A673 (cell line): ENCODE measurements around the gene TMPRSS13. TPM values are rescaled to one million over a fixed set of nuclear protein-coding genes. Genes with fewer than 3 reads are reported as not detected.

Source experiments
- BruUV-seq: library from RNA; stranded (reverse); fragments of 400-500 nt; replicated peaks from 2 replicates; lab custom pipeline; 2021; lab: Mats Ljungman, UMichigan
- CTCF ChIA-PET: fragments of 300-600 bp; sonication (Branson Sonifier 250); formaldehyde crosslinking; loops from one replicate; lab custom pipeline; 2022; ENCODE audit warnings: antibody characterized with exemption; lab: Charles Lee
- POLR2A ChIA-PET: fragments of 300-600 bp; sonication (Branson Sonifier 250); formaldehyde crosslinking; loops from one replicate; lab custom pipeline; 2022; ENCODE audit warnings: antibody characterized with exemption; ENCODE audit not compliant: low non-redundant PET; lab: Charles Lee
- DNase-seq: peaks from one replicate; pipeline ENCODE4 v3.0.0-alpha.2; 2015; ENCODE audit warnings: low spot score
- H3K27ac ChIP-seq: fragments of 200-600 bp; sonication (generic); 2 replicates; pipeline ENCODE4 v1.5.1; 2016; ENCODE audit warnings: mixed run types, low read depth, mild to moderate bottlenecking, mixed read lengths, antibody characterized with exemption, low read length; ENCODE audit not compliant: poor library complexity, severe bottlenecking
- H3K27me3 ChIP-seq: fragments of 200-600 bp; sonication (generic); replicated peaks from 2 replicates; pipeline ENCODE4 v1.6.1; 2017; ENCODE audit warnings: mixed run types, low read depth, mild to moderate bottlenecking, mixed read lengths, antibody characterized with exemption, low read length; ENCODE audit not compliant: insufficient read depth, poor library complexity
- H3K36me3 ChIP-seq: fragments of 200-600 bp; sonication (generic); 2 replicates; pipeline ENCODE4 v1.6.1; 2016; ENCODE audit warnings: mixed run types, mild to moderate bottlenecking, mixed read lengths, antibody characterized with exemption, low read length; ENCODE audit not compliant: insufficient read depth, poor library complexity, severe bottlenecking
- H3K4me1 ChIP-seq: fragments of 200-600 bp; sonication (generic); 2 replicates; pipeline ENCODE4 v1.6.1; 2017; ENCODE audit warnings: mixed run types, mild to moderate bottlenecking, mixed read lengths, antibody characterized with exemption, low read length; ENCODE audit not compliant: insufficient read depth, poor library complexity, severe bottlenecking
- H3K4me3 ChIP-seq: fragments of 200-600 bp; sonication (generic); 2 replicates; pipeline ENCODE4 v1.5.1; 2016; ENCODE audit warnings: low read depth, mixed run types, mild to moderate bottlenecking, mixed read lengths, low read length; ENCODE audit not compliant: poor library complexity, severe bottlenecking
- H3K9me3 ChIP-seq: fragments of 200-600 bp; sonication (generic); 2 replicates; pipeline ENCODE4 v1.6.1; 2016; ENCODE audit warnings: mixed run types, low read depth, mild to moderate bottlenecking, mixed read lengths, antibody characterized with exemption, low read length; ENCODE audit not compliant: poor library complexity, severe bottlenecking
- EZH2 ChIP-seq: fragments of 200-600 bp; sonication (generic); IDR thresholded peaks from 2 replicates; pipeline ENCODE4 v1.6.1; 2017; ENCODE audit warnings: borderline replicate concordance, low read depth, mild to moderate bottlenecking, mixed read lengths, antibody characterized with exemption, low read length; ENCODE audit not compliant: poor library complexity, severe bottlenecking
- intact Hi-C: fragments of 100-400 bp; cut with micrococcal nuclease; formaldehyde crosslinking; loops from one replicate; pipeline ENCODE4 v1.10.0; 2022; ENCODE audit not compliant: unreplicated experiment
- total RNA-seq: library from RNA; stranded (reverse); gene quantifications from 2 replicates; pipeline ENCODE4 v1.2.3, GENCODE V29; 2021
- TF ChIP-seq, protein P1 (sequence below): fragments of 300-800, 200-600 bp; sonication (generic); conservative IDR thresholded peaks from 2 replicates; pipeline ENCODE4 v1.5.1; 2017; ENCODE audit warnings: low read depth, mild to moderate bottlenecking, antibody characterized with exemption, low read length, moderate library complexity, mixed read lengths

The TMPRSS13 gene
- total RNA-seq, 1 experiment from 2014 or later = not detected

DNA sequence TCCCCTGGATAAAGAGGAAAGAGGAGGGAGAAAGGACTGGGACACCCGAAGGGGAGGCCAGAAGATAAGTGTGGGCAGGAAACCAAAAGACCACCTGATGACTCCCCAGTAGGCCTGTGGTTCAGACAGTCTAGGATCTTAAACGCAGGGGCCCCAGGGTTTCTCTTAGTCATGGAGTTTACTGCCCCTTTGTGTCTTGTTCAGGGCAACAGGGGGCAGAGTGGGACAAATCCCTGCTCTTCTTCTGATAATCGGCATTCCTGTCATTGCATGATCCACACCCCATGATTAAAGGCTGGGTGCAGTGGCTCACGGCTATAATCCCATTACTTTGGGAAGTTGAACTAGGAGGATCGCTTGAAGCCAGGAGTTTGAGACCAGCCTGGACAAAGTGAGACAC lies 4.7 kb upstream of the TMPRSS13 start:
- Histone ChIP-seq H3K4me1 (no peaks in the 10 kb centered on the region), H3K4me3 (no peak overlapping the region), H3K9me3 (no peaks in the 10 kb centered on the region), H3K27me3 (no peaks in the 10 kb centered on the region), H3K27ac (no peak overlapping the region), H3K36me3 (no peaks in the 10 kb centered on the region)
- ChIA-PET CTCF (no interaction called here), POLR2A (no interaction called here)
- intact Hi-C loops = no loop called here
- no TSS peak for BruUV-seq
- TF ChIP-seq EZH2 = no peak
- TF ChIP-seq, protein P1, sequence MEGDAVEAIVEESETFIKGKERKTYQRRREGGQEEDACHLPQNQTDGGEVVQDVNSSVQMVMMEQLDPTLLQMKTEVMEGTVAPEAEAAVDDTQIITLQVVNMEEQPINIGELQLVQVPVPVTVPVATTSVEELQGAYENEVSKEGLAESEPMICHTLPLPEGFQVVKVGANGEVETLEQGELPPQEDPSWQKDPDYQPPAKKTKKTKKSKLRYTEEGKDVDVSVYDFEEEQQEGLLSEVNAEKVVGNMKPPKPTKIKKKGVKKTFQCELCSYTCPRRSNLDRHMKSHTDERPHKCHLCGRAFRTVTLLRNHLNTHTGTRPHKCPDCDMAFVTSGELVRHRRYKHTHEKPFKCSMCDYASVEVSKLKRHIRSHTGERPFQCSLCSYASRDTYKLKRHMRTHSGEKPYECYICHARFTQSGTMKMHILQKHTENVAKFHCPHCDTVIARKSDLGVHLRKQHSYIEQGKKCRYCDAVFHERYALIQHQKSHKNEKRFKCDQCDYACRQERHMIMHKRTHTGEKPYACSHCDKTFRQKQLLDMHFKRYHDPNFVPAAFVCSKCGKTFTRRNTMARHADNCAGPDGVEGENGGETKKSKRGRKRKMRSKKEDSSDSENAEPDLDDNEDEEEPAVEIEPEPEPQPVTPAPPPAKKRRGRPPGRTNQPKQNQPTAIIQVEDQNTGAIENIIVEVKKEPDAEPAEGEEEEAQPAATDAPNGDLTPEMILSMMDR = 0 out of 2 replicates have a peak, but pooled peaks have one; percentile 12
- DNase-seq = no peak

DNA sequence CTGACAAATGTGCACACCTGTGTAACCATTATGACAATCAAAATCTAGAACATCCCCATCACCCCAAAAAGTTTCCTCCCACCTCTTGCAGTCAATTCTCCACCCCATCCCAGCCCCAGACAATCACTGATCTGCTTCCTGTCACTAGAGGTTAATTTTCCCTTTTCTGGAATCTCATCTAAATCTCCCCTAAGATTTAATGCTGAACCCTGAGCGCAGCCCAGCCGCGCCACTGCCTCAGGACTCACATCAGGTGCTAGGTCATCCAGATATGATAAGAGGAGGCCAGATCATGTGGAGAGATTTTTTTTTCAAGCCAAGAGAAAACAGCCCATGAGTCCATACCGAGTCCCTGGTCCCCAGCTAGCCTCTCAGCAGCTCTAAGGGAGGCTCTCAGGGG lies 4.3 kb upstream of the TMPRSS13 start:
- Histone ChIP-seq H3K36me3 (no peaks in the 10 kb centered on the region), H3K27ac (no peak overlapping the region), H3K4me1 (no peaks in the 10 kb centered on the region), H3K27me3 (peaks cover 4% of the 10 kb centered on the region), H3K4me3 (no peak overlapping the region), H3K9me3 (no peaks in the 10 kb centered on the region)
- ChIA-PET POLR2A (no interaction called here), CTCF (no interaction called here)
- no TSS peak for BruUV-seq
- TF ChIP-seq, protein P1 = no peak
- TF ChIP-seq EZH2 = no peak
- DNase-seq = no peak
- intact Hi-C loops = no loop called here

DNA sequence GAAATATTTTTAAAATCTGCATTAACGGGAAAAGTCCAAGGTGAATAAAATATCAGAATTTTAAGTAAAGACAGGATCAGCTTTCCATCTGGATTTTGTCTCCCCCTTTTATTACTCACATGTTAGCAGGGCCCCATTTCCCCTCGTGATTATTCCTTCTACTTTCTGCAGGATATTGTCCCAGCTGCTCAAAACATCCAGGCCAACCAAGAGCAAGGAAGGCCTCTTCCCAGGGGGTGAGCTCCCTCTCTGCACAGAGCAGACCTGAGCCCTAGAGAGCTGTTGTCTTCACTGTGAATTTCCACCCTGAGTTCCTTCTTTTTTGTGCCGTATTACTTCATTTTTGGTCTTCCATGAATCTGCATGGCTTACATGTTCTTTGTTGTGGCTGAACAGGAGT lies 3.7 kb upstream of the TMPRSS13 start:
- peaks cover 10% of the 10 kb centered on the region for H3K27me3 ChIP-seq
- H3K36me3 ChIP-seq = no peaks in the 10 kb centered on the region
- H3K4me3 ChIP-seq = no peak overlapping the region
- TF ChIP-seq, protein P1 = no peak
- TF ChIP-seq EZH2 = no peak
- no peaks in the 10 kb centered on the region for H3K4me1 ChIP-seq
- BruUV-seq = no TSS peak
- no peak for DNase-seq
- CTCF ChIA-PET = no interaction called here
- H3K9me3 ChIP-seq = no peaks in the 10 kb centered on the region
- intact Hi-C loops = no loop called here
- POLR2A ChIA-PET = no interaction called here
- no peak overlapping the region for H3K27ac ChIP-seq
